GM12878 (cell line): ENCODE data around the gene C19orf12. TPM values are rescaled to one million over a fixed set of nuclear protein-coding genes. Genes with fewer than 3 reads are reported as not detected.

Source experiments
- ATAC-seq: fragments of 200-7000 bp; cut with Tn5 transposase; 3 replicates; pipeline ENCODE4 v1.9.1; 2020; ENCODE audit warnings: mild to moderate bottlenecking, moderate library complexity
- BruUV-seq: library from RNA; stranded (reverse); fragments of 400-500 nt; replicated peaks from 2 replicates; lab custom pipeline; 2021; lab: Mats Ljungman, UMichigan
- CTCF ChIA-PET: fragments of 300-600 bp; sonication (Branson Sonifier 250); formaldehyde crosslinking; extraction: SDS; loops from one replicate; lab custom pipeline; 2021; ENCODE audit warnings: inconsistent platforms; lab: Yijun Ruan, JAX
- POLR2A ChIA-PET: fragments of 350-600 bp; formaldehyde crosslinking; extraction: SDS; loops from one replicate; lab custom pipeline; 2021; ENCODE audit warnings: inconsistent platforms; lab: Charles Lee
- RAD21 ChIA-PET: fragments of 300-600 bp; sonication (Branson Sonifier 250); formaldehyde crosslinking; loops from one replicate; lab custom pipeline; 2023; ENCODE audit warnings: antibody characterized with exemption; ENCODE audit not compliant: unreplicated experiment; lab: Charles Lee
- SMC1A ChIA-PET: fragments of 300-600 bp; sonication (Branson Sonifier 250); formaldehyde crosslinking; loops from one replicate; lab custom pipeline; 2023; ENCODE audit not compliant: unreplicated experiment, uncharacterized antibody; lab: Charles Lee
- DNase-seq: peaks from one replicate; pipeline ENCODE4 v3.0.0-alpha.2; 2011; ENCODE audit warnings: low read depth, low spot score
- FAIRE-seq: peaks from 3 replicates; lab custom pipeline; 2011; peaks lifted over from hg19 to GRCh38; lab: Jason Lieb, UNC
- H2AFZ ChIP-seq: 2 replicates; pipeline ENCODE4 v1.6.0; 2011; ENCODE audit warnings: low read depth, low read length, control low read depth; ENCODE audit not compliant: control insufficient read depth
- H3K27ac ChIP-seq: 2 replicates; pipeline ENCODE4 v1.5.1; 2011; ENCODE audit warnings: control low read depth; ENCODE audit not compliant: control insufficient read depth, insufficient read depth
- H3K27me3 ChIP-seq, 2 experiments: replicated peaks in 1 of 2; 2 replicates each; pipeline versions ENCODE4 v1.6.0 to v1.6.1; 2011; ENCODE audit warnings: low read length in 1 of 2; ENCODE audit not compliant: control insufficient read depth in 2 of 2, insufficient read depth in 2 of 2
- H3K36me3 ChIP-seq, 2 experiments: 2 replicates each; pipeline ENCODE4 v1.5.1; 2011; ENCODE audit warnings: low read length in 1 of 2; ENCODE audit not compliant: control insufficient read depth in 2 of 2, insufficient read depth in 2 of 2
- H3K4me1 ChIP-seq: 2 replicates; pipeline ENCODE4 v1.6.1; 2011; ENCODE audit warnings: mild to moderate bottlenecking, low read length, moderate library complexity, mixed read lengths; ENCODE audit not compliant: control insufficient read depth, insufficient read depth
- H3K4me2 ChIP-seq: 2 replicates; pipeline ENCODE4 v1.6.0; 2011; ENCODE audit warnings: control low read depth; ENCODE audit not compliant: control insufficient read depth, insufficient read depth
- H3K4me3 ChIP-seq: fragments of 200-600 bp; sonication (generic); 2 replicates; pipeline ENCODE4 v1.5.1; 2016
- H3K79me2 ChIP-seq: 2 replicates; pipeline ENCODE4 v1.6.0; 2011; ENCODE audit warnings: low read length; ENCODE audit not compliant: control insufficient read depth, insufficient read depth
- H3K9ac ChIP-seq: 2 replicates; pipeline ENCODE4 v1.8.0; 2011; ENCODE audit warnings: low read length, control low read depth, mixed read lengths; ENCODE audit not compliant: control insufficient read depth, insufficient read depth
- H3K9me3 ChIP-seq: replicated peaks from 3 replicates; pipeline ENCODE4 v1.5.1; 2011; ENCODE audit warnings: mild to moderate bottlenecking, low read length; ENCODE audit not compliant: control insufficient read depth, insufficient read depth
- H4K20me1 ChIP-seq: 2 replicates; pipeline ENCODE4 v1.6.0; 2011; ENCODE audit not compliant: control insufficient read depth, insufficient read depth
- ATF2 ChIP-seq: IDR thresholded peaks from 2 replicates; pipeline ENCODE4 v1.6.1; 2012; ENCODE audit warnings: low read length, inconsistent platforms
- BRCA1 ChIP-seq: IDR thresholded peaks from 2 replicates; pipeline ENCODE4 v1.6.1; 2011; ENCODE audit warnings: low read depth, low read length, improper control_type of control experiment
- CBX5 ChIP-seq: sonication (generic); IDR thresholded peaks from 2 replicates; pipeline ENCODE4 v1.6.1; 2016; ENCODE audit warnings: low read depth, moderate library complexity, mild to moderate bottlenecking, inconsistent platforms
- E4F1 ChIP-seq: fragments of 450-650 bp; IDR thresholded peaks from 2 replicates; pipeline ENCODE4 v1.6.1; 2018; ENCODE audit warnings: borderline replicate concordance, mild to moderate bottlenecking; ENCODE audit not compliant: partially characterized antibody
- IKZF1 ChIP-seq: fragments of 450-650 bp; conservative IDR thresholded peaks from 2 replicates; pipeline ENCODE4 v1.6.1; 2017; ENCODE audit warnings: antibody characterized with exemption, mild to moderate bottlenecking
- JUNB ChIP-seq: IDR thresholded peaks from 2 replicates; pipeline ENCODE4 v1.6.1; 2016; ENCODE audit warnings: antibody characterized with exemption, mild to moderate bottlenecking
- KLF5 ChIP-seq: fragments of 450-650 bp; IDR thresholded peaks from 2 replicates; pipeline ENCODE4 v1.6.1; 2014; ENCODE audit warnings: mild to moderate bottlenecking; ENCODE audit not compliant: partially characterized antibody
- MAX ChIP-seq: IDR thresholded peaks from 2 replicates; pipeline ENCODE4 v1.6.1; 2012; ENCODE audit warnings: low read depth, low read length, improper control_type of control experiment
- MYC ChIP-seq: IDR thresholded peaks from 2 replicates; pipeline ENCODE4 v1.6.1; 2011; ENCODE audit warnings: mild to moderate bottlenecking, low read length, moderate library complexity, inconsistent platforms; ENCODE audit not compliant: insufficient read depth, insufficient replicate concordance, insufficient read length, severe bottlenecking
- NFYA ChIP-seq: IDR thresholded peaks from 2 replicates; pipeline ENCODE4 v1.6.1; 2011; ENCODE audit warnings: low read depth, mild to moderate bottlenecking, low read length, improper control_type of control experiment, borderline replicate concordance
- PKNOX1 ChIP-seq: fragments of 450-650 bp; IDR thresholded peaks from 2 replicates; pipeline ENCODE4 v1.6.1; 2016; ENCODE audit warnings: mild to moderate bottlenecking
- PML ChIP-seq: IDR thresholded peaks from 2 replicates; pipeline ENCODE4 v1.6.1; 2012; ENCODE audit warnings: low read length, inconsistent platforms
- SMAD5 ChIP-seq: IDR thresholded peaks from 2 replicates; pipeline ENCODE4 v1.6.1; 2016; ENCODE audit warnings: antibody characterized with exemption, low read depth
- SMC3 ChIP-seq: IDR thresholded peaks from 2 replicates; pipeline ENCODE4 v1.6.1; 2011; ENCODE audit warnings: low read length, improper control_type of control experiment, borderline replicate concordance
- ZNF274 ChIP-seq: IDR thresholded peaks from one replicate; pipeline ENCODE4 v1.8.0; 2011; ENCODE audit not compliant: insufficient read length, insufficient read depth
- WGBS: methylation state at CpG from one replicate; pipeline ENCODE4 v1.1.6; 2016; ENCODE audit warnings: low lambda C conversion rate; ENCODE audit not compliant: insufficient replicate concordance, insufficient coverage; ENCODE audit errors: missing lambda C conversion rate; 5-methylcytosine and 5-hydroxymethylcytosine counted together
- in situ Hi-C: fragments of 300-500 bp; cut with MboI; formaldehyde crosslinking; loops from 9 replicates; pipeline ENCODE4 v1.14.3; 2018; ENCODE audit warnings: mixed read lengths
- intact Hi-C: fragments of 100-400 bp; cut with micrococcal nuclease; formaldehyde crosslinking; loops from one replicate; pipeline ENCODE4 v1.14.2; 2022; ENCODE audit not compliant: unreplicated experiment
- polyA plus RNA-seq, 11 experiments: library from polyadenylated mRNA; depleted of rRNA in 4 of 11; unstranded in 6 of 11; stranded (reverse) in 5 of 11; fragments of >200 nt; fragmentation: Nextera tagmentation in 4 of 11; fragmentation: Illumina TruSeq in 1 of 11; extraction: Ambion mirVana in 4 of 11; extraction: Trizol in 1 of 11; gene quantifications; 1 replicate in 1 of 11; 2 replicates in 10 of 11; pipeline versions ENCODE4 v1.2.1 to v1.2.3, GENCODE V29; 2011 to 2016; ENCODE audit warnings: inconsistent platforms in 2 of 11, missing spikeins in 2 of 11, low read depth in 1 of 11
- total RNA-seq, 4 experiments: library from RNA; depleted of rRNA in 3 of 4; stranded (reverse); fragments of >200 nt in 3 of 4; fragmentation: Illumina TruSeq in 1 of 4; extraction: Trizol in 1 of 4; gene quantifications; 2 replicates each; pipeline versions ENCODE4 v1.2.1 to v1.2.3, GENCODE V29; 2013 to 2021
- TF ChIP-seq, protein P1 (sequence below): fragments of 450-650 bp; IDR thresholded peaks from 2 replicates; pipeline ENCODE4 v1.6.1; 2016; ENCODE audit warnings: mild to moderate bottlenecking, moderate library complexity, borderline replicate concordance

The C19orf12 gene
- total and polyA plus RNA-seq, 10 of the 15 experiments (the other 5 are each of a cell fraction or from before 2014, with no cell fraction given) = 2.3 to 23.5 (median 20.3) TPM

DNA sequence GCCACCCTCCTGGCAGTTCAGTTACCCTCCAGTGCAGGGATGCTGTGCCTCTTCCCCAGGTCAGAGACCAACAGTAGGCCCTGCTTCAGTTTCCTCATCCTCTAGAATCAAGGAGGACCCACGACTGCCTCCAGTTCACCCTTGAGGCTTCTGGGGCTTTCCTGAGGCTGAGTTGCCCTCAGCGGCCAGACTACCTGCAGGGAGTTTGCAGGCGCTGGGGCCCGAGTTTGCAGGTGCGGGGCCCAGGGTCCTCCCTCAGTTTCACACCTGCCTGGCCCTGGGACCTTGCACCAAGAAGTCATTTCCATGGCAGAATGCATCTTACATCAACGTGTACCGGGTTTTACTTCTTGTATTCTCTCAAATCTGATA lies 38.9 kb upstream of the C19orf12 start:
- Histone ChIP-seq H3K27ac (no peak overlapping the region), H3K27me3 (no peaks in the 10 kb centered on the region), H3K4me1 (no peaks in the 10 kb centered on the region), H4K20me1 (no peaks in the 10 kb centered on the region), H3K4me2 (no peak overlapping the region), H3K9me3 (no peaks in the 10 kb centered on the region), H3K36me3 (no peaks in the 10 kb centered on the region), H3K4me3 (no peak overlapping the region), H3K79me2 (no peaks in the 10 kb centered on the region), H3K9ac (no peak overlapping the region), H2AFZ (no peak overlapping the region)
- no peak for FAIRE-seq
- POLR2A ChIA-PET = no interaction called here
- 7% methylated on average over 7 of the region's 7 CpGs for WGBS
- no peak for ATAC-seq
- no TSS peak for BruUV-seq
- intact Hi-C loops (no loop called here), in situ Hi-C loops (no loop called here)
- SMC1A ChIA-PET = no interaction called here
- RAD21 ChIA-PET = no interaction called here
- CTCF ChIA-PET = interaction anchor here (1.2 kb wide), 1 partner anchor 37 kb away, joined by 3 read pairs; no protein-coding TSS in a partner anchor
- TF ChIP-seq, protein P1, sequence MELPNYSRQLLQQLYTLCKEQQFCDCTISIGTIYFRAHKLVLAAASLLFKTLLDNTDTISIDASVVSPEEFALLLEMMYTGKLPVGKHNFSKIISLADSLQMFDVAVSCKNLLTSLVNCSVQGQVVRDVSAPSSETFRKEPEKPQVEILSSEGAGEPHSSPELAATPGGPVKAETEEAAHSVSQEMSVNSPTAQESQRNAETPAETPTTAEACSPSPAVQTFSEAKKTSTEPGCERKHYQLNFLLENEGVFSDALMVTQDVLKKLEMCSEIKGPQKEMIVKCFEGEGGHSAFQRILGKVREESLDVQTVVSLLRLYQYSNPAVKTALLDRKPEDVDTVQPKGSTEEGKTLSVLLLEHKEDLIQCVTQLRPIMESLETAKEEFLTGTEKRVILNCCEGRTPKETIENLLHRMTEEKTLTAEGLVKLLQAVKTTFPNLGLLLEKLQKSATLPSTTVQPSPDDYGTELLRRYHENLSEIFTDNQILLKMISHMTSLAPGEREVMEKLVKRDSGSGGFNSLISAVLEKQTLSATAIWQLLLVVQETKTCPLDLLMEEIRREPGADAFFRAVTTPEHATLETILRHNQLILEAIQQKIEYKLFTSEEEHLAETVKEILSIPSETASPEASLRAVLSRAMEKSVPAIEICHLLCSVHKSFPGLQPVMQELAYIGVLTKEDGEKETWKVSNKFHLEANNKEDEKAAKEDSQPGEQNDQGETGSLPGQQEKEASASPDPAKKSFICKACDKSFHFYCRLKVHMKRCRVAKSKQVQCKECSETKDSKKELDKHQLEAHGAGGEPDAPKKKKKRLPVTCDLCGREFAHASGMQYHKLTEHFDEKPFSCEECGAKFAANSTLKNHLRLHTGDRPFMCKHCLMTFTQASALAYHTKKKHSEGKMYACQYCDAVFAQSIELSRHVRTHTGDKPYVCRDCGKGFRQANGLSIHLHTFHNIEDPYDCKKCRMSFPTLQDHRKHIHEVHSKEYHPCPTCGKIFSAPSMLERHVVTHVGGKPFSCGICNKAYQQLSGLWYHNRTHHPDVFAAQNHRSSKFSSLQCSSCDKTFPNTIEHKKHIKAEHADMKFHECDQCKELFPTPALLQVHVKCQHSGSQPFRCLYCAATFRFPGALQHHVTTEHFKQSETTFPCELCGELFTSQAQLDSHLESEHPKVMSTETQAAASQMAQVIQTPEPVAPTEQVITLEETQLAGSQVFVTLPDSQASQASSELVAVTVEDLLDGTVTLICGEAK = no peak
- TF ChIP-seq JUNB (no peak), ATF2 (no peak), IKZF1 (no peak), KLF5 (no peak), SMAD5 (no peak), MYC (no peak), PML (no peak), NFYA (no peak), MAX (no peak), SMC3 (no peak), BRCA1 (no peak), CBX5 (no peak), E4F1 (no peak), ZNF274 (no peak), PKNOX1 (no peak)
- DNase-seq = no peak
